Mesenchymal stem cell (in vitro differentiated cells and primary cell): ENCODE results near the gene LIN9.
"Not testable (repeated sequence)": the region's sequence is repeated elsewhere in the genome, so short reads cannot be mapped to it uniquely, and the experiment has no call there.

Experiments
- DNase-seq: peaks from one replicate; pipeline ENCODE4 v3.0.0-alpha.2; 2013
- H2AFZ ChIP-seq: one replicate; pipeline ENCODE4 v1.6.1; 2013; ENCODE audit warnings: low read depth, mild to moderate bottlenecking, control low read depth, inconsistent platforms, low read length, moderate library complexity
- H2AK5ac ChIP-seq: 2 replicates; pipeline ENCODE4 v1.6.1; 2013; ENCODE audit warnings: low read length, moderate library complexity, mild to moderate bottlenecking, inconsistent platforms; ENCODE audit not compliant: severe bottlenecking
- H2BK120ac ChIP-seq: one replicate; pipeline ENCODE4 v1.6.1; 2013; ENCODE audit warnings: low read depth, mild to moderate bottlenecking, inconsistent platforms, low read length, moderate library complexity
- H2BK12ac ChIP-seq, 2 experiments: one replicate each; pipeline ENCODE4 v1.6.1; 2013; ENCODE audit warnings: inconsistent platforms in 2 of 2, low read length in 2 of 2, mild to moderate bottlenecking in 2 of 2, moderate library complexity in 2 of 2, control low read depth in 1 of 2
- H2BK15ac ChIP-seq: one replicate; pipeline ENCODE4 v1.6.1; 2013; ENCODE audit warnings: mild to moderate bottlenecking, low read depth, inconsistent platforms; ENCODE audit not compliant: poor library complexity, severe bottlenecking
- H2BK5ac ChIP-seq: 2 replicates; pipeline ENCODE4 v1.6.1; 2013; ENCODE audit warnings: low read depth, mild to moderate bottlenecking, low read length, control low read depth, inconsistent platforms; ENCODE audit not compliant: poor library complexity, severe bottlenecking
- H3K14ac ChIP-seq, 2 experiments: one replicate each; pipeline ENCODE4 v1.6.1; 2013; ENCODE audit warnings: inconsistent platforms in 2 of 2, low read length in 2 of 2, control low read depth in 1 of 2, mild to moderate bottlenecking in 1 of 2, moderate library complexity in 1 of 2
- H3K18ac ChIP-seq, 2 experiments: one replicate each; pipeline ENCODE4 v1.6.1; 2013; ENCODE audit warnings: inconsistent platforms in 2 of 2, low read length in 2 of 2, control low read depth in 1 of 2, low read depth in 1 of 2, mild to moderate bottlenecking in 1 of 2
- H3K23ac ChIP-seq, 2 experiments: one replicate each; pipeline ENCODE4 v1.6.1; 2013; ENCODE audit warnings: inconsistent platforms in 2 of 2, low read length in 2 of 2, mild to moderate bottlenecking in 2 of 2, moderate library complexity in 2 of 2, control low read depth in 1 of 2
- H3K27ac ChIP-seq: 2 replicates; pipeline ENCODE4 v1.5.1; 2013; ENCODE audit warnings: mild to moderate bottlenecking, moderate library complexity, low read length, control low read depth, inconsistent platforms; ENCODE audit not compliant: poor library complexity, severe bottlenecking
- H3K27me3 ChIP-seq, 2 experiments: 2 replicates each; pipeline versions ENCODE4 v1.6.1 to v1.7.0; 2013; ENCODE audit warnings: low read length in 2 of 2, mild to moderate bottlenecking in 2 of 2, moderate library complexity in 2 of 2, control low read depth in 1 of 2, inconsistent platforms in 1 of 2; ENCODE audit not compliant: control insufficient read depth in 1 of 2, insufficient read depth in 1 of 2
- H3K36me3 ChIP-seq, 2 experiments: 2 replicates each; pipeline versions ENCODE4 v1.6.1 to v1.7.0; 2013; ENCODE audit warnings: low read length in 2 of 2, control low read depth in 1 of 2, inconsistent platforms in 1 of 2, low read depth in 1 of 2, mild to moderate bottlenecking in 1 of 2; ENCODE audit not compliant: insufficient read depth in 2 of 2, control insufficient read depth in 1 of 2
- H3K4ac ChIP-seq, 2 experiments: one replicate each; pipeline ENCODE4 v1.6.1; 2013; ENCODE audit warnings: inconsistent platforms in 2 of 2, low read length in 2 of 2, mild to moderate bottlenecking in 2 of 2, moderate library complexity in 2 of 2, control low read depth in 1 of 2, low read depth in 1 of 2
- H3K4me1 ChIP-seq: 2 replicates; pipeline ENCODE4 v1.6.1; 2013; ENCODE audit warnings: low read depth, low read length, control low read depth; ENCODE audit not compliant: control insufficient read depth, insufficient read depth
- H3K4me2 ChIP-seq: 2 replicates; pipeline ENCODE4 v1.6.1; 2013; ENCODE audit warnings: low read length, mild to moderate bottlenecking, inconsistent platforms; ENCODE audit not compliant: poor library complexity, severe bottlenecking
- H3K4me3 ChIP-seq, 2 experiments: 2 replicates each; pipeline versions ENCODE4 v1.5.1 to v1.7.0; 2013; ENCODE audit warnings: low read length in 2 of 2, mild to moderate bottlenecking in 2 of 2, control low read depth in 1 of 2, low read depth in 1 of 2; ENCODE audit not compliant: insufficient read depth in 1 of 2
- H3K79me1 ChIP-seq: replicated peaks from 2 replicates; pipeline ENCODE4 v1.6.1; 2013; ENCODE audit warnings: mild to moderate bottlenecking, control low read depth, low read length, inconsistent platforms; ENCODE audit not compliant: poor library complexity, severe bottlenecking
- H3K9ac ChIP-seq: 2 replicates; pipeline ENCODE4 v1.7.0; 2013; ENCODE audit warnings: mild to moderate bottlenecking, low read length, moderate library complexity
- H3K9me3 ChIP-seq: 2 replicates; pipeline ENCODE4 v1.7.0; 2013; ENCODE audit warnings: mild to moderate bottlenecking, low read length; ENCODE audit not compliant: control insufficient read depth
- H4K8ac ChIP-seq: one replicate; pipeline ENCODE4 v1.6.1; 2013; ENCODE audit warnings: inconsistent platforms, mild to moderate bottlenecking, low read length, moderate library complexity
- H4K91ac ChIP-seq: one replicate; pipeline ENCODE4 v1.6.1; 2013; ENCODE audit warnings: mild to moderate bottlenecking, low read length, inconsistent platforms
- WGBS: methylation state at CpG from one replicate; pipeline ENCODE4 v1.1.7; 2013; ENCODE audit warnings: mixed read lengths; 5-methylcytosine and 5-hydroxymethylcytosine counted together

Gene LIN9

GRCh38 chr1:226203240-226203639 lies 105.7 kb downstream of the LIN9 start:
- Histone ChIP-seq H3K27ac (no peak overlapping the region), H2BK5ac (no peak overlapping the region), H3K79me1 (no peaks in the 10 kb centered on the region), H3K9ac (no peak overlapping the region), H3K14ac (no peak overlapping the region), H3K18ac (no peak overlapping the region), H2BK12ac (no peak overlapping the region), H2AK5ac (no peak overlapping the region), H3K4me3 (no peak overlapping the region), H3K9me3 (no peaks in the 10 kb centered on the region), H3K36me3 (no peaks in the 10 kb centered on the region), H4K91ac (no peak overlapping the region), H3K23ac (no peak overlapping the region), H2AFZ (no peak overlapping the region), H2BK120ac (no peak overlapping the region), H3K4me2 (no peak overlapping the region), H2BK15ac (no peak overlapping the region), H3K4me1 (no peaks in the 10 kb centered on the region), H3K27me3 (peaks cover 8 to 25% of the 10 kb centered on the region in 2 experiments), H4K8ac (no peak overlapping the region), H3K4ac (no peak overlapping the region)
- no peak for DNase-seq
- 100% methylated on average over 1 of the region's 1 CpG for WGBS

- not testable (repeated sequence) for H3K23ac ChIP-seq, H2BK12ac ChIP-seq, H3K9me3 ChIP-seq, H3K4me1 ChIP-seq, H3K36me3 ChIP-seq, DNase-seq, H2BK5ac ChIP-seq, H2AFZ ChIP-seq, H4K91ac ChIP-seq, H3K18ac ChIP-seq, H2BK15ac ChIP-seq, H3K14ac ChIP-seq, H3K79me1 ChIP-seq, H3K9ac ChIP-seq, H3K4me3 ChIP-seq, H2BK120ac ChIP-seq, H2AK5ac ChIP-seq, H4K8ac ChIP-seq, H3K27ac ChIP-seq, H3K4ac ChIP-seq, H3K4me2 ChIP-seq
- peaks cover 8 to 20% of the 10 kb centered on the region in 2 experiments for H3K27me3 ChIP-seq
- 94% methylated on average over 6 of the region's 6 CpGs for WGBS
Observed at GRCh38 chr1:226202666-226203065, 106.3 kb downstream of the LIN9 start.

GRCh38 chr1:226202246-226202645 lies 106.7 kb downstream of the LIN9 start:
- H2AK5ac ChIP-seq: no peak overlapping the region
- H3K27ac ChIP-seq: no peak overlapping the region
- peaks cover 8 to 19% of the 10 kb centered on the region in 2 experiments for H3K27me3 ChIP-seq
- no peaks in the 10 kb centered on the region for H3K36me3 ChIP-seq
- no peaks in the 10 kb centered on the region for H3K9me3 ChIP-seq
- H3K18ac ChIP-seq: no peak overlapping the region
- no peaks in the 10 kb centered on the region for H3K79me1 ChIP-seq
- no peak for DNase-seq
- 88% methylated on average over 3 of the region's 3 CpGs for WGBS
- H3K9ac ChIP-seq: no peak overlapping the region
- H3K4ac ChIP-seq: no peak overlapping the region
- H2AFZ ChIP-seq: no peak overlapping the region
- H3K4me3 ChIP-seq: no peak overlapping the region
- H2BK120ac ChIP-seq: no peak overlapping the region
- no peak overlapping the region for H4K91ac ChIP-seq
- no peak overlapping the region for H3K14ac ChIP-seq
- H2BK15ac ChIP-seq: no peak overlapping the region
- no peaks in the 10 kb centered on the region for H3K4me1 ChIP-seq
- no peak overlapping the region for H3K23ac ChIP-seq
- H4K8ac ChIP-seq: no peak overlapping the region
- H3K4me2 ChIP-seq: no peak overlapping the region
- H2BK5ac ChIP-seq: no peak overlapping the region
- H2BK12ac ChIP-seq: no peak overlapping the region

- Histone ChIP-seq H3K4me1 (no peaks in the 10 kb centered on the region), H4K8ac (no peak overlapping the region), H3K23ac (no peak overlapping the region)
Observed at GRCh38 chr1:226201029-226201593, 107.9 kb downstream of the LIN9 start.

More at GRCh38 chr1:226201029-226201593, 107.9 kb downstream of the LIN9 start:
- no peak overlapping the region for H3K4ac ChIP-seq
- H2BK5ac ChIP-seq: no peak overlapping the region
- no peak overlapping the region for H2BK15ac ChIP-seq
- no peak overlapping the region for H4K91ac ChIP-seq
- no peak overlapping the region for H2BK120ac ChIP-seq
- WGBS: 81% methylated on average over 3 of the region's 5 CpGs
- no peak overlapping the region for H2AK5ac ChIP-seq
- no peak overlapping the region for H2AFZ ChIP-seq
- H3K36me3 ChIP-seq: no peaks in the 10 kb centered on the region
- no peaks in the 10 kb centered on the region for H3K9me3 ChIP-seq
- H3K14ac ChIP-seq: no peak overlapping the region
- peak; percentile 18 for DNase-seq
- no peak overlapping the region for H3K4me3 ChIP-seq
- H3K9ac ChIP-seq: no peak overlapping the region
- no peak overlapping the region for H3K18ac ChIP-seq
- H3K27me3 ChIP-seq: peaks cover 8 to 12% of the 10 kb centered on the region in 2 experiments
- no peak overlapping the region for H3K27ac ChIP-seq
- H3K4me2 ChIP-seq: no peak overlapping the region
- no peak overlapping the region for H2BK12ac ChIP-seq
- H3K79me1 ChIP-seq: no peaks in the 10 kb centered on the region
